ENCODE results near the gene IQSEC1. TPM values are rescaled to one million over a fixed set of nuclear protein-coding genes. Genes with fewer than 3 reads are reported as not detected.

The IQSEC1 gene
- total and polyA plus RNA-seq, 2 donors (not counting 1 experiment from before 2014, with no cell fraction given), result 96.7 to 222 TPM

GRCh38 chr3:12916159-12916558 is 157.1 kb downstream of the IQSEC1 start:
- intact Hi-C loops (cut with micrococcal nuclease), result no loop called here
- peaks cover 0 to 5% of the 10 kb centered on the region in 2 donors for H3K4me1 ChIP-seq (ENCODE audit: control insufficient read depth in 2 of 2, insufficient read depth in 2 of 2, low read length in 2 of 2)
- peak overlapping the region in 1 of 2 donors; percentile 11 for H3K27ac ChIP-seq (ENCODE audit: low read length in 2 of 2)

GRCh38 chr3:12914088-12914487 is 159.1 kb downstream of the IQSEC1 start:
- intact Hi-C loops (cut with micrococcal nuclease), result no loop called here
- Mint-ChIP-seq H3K9me3 (ENCODE audit: insufficient read depth) (no peaks in the 10 kb centered on the region), H3K27ac (no peak overlapping the region), H3K4me3 (no peak overlapping the region), H3K27me3 (no peaks in the 10 kb centered on the region), H3K4me1 (peaks cover 4% of the 10 kb centered on the region)
- POLR2A ChIA-PET, result no interaction called here
- Histone ChIP-seq H2AFZ (ENCODE audit: insufficient read depth, low read depth, low read length, poor library complexity, severe bottlenecking) (no peak overlapping the region), H3K36me3 (replicated peaks in 1 of 2; ENCODE audit: control extremely low read depth in 1 of 2, control insufficient read depth in 1 of 2, extremely low read depth in 1 of 2, insufficient read depth in 2 of 2, low read length in 1 of 2) (peaks cover 0 to 100% of the 10 kb centered on the region in 2 experiments), H3K9ac (ENCODE audit: low read length) (no peak overlapping the region), H3K4me3 (ENCODE audit: control extremely low read depth in 1 of 5, extremely low read depth in 1 of 5, insufficient read depth in 1 of 5, low read depth in 2 of 5, low read length in 4 of 5) (no peak overlapping the region), H3K79me2 (ENCODE audit: control insufficient read depth, insufficient read depth, low read length) (peaks cover 24% of the 10 kb centered on the region), H3K4me1 (ENCODE audit: control insufficient read depth in 2 of 2, insufficient read depth in 2 of 2, low read length in 2 of 2) (peaks cover 0 to 5% of the 10 kb centered on the region in 2 donors), H3K9me3 (ENCODE audit: control extremely low read depth in 1 of 3, control insufficient read depth in 2 of 3, insufficient read depth in 1 of 3, low read length in 2 of 3) (no peaks in the 10 kb centered on the region), H3K27me3 (replicated peaks in 1 of 4; ENCODE audit: control extremely low read depth in 1 of 4, control insufficient read depth in 3 of 4, insufficient read depth in 4 of 4, low read length in 3 of 4) (no peaks in the 10 kb centered on the region), H3K27ac (ENCODE audit: low read length in 2 of 2) (no peak overlapping the region), H3K4me2 (replicated peaks; ENCODE audit: low read depth, low read length, poor library complexity, severe bottlenecking) (no peak overlapping the region), H4K20me1 (ENCODE audit: control insufficient read depth, insufficient read depth, low read length, poor library complexity, severe bottlenecking) (peaks cover 96% of the 10 kb centered on the region)
- TF ChIP-seq CTCF (IDR thresholded peaks at IDR 0.05) (no peak), EZH2 (IDR thresholded peaks at IDR 0.05; ENCODE audit: borderline replicate concordance, insufficient read depth, low read depth, low read length, poor library complexity, severe bottlenecking) (no peak)
- ATAC-seq (ENCODE audit: low read depth), result no peak
- 95% methylated on average over 6 of the region's 7 CpGs for WGBS (ENCODE audit: insufficient coverage)
- DNase-seq, result no peak
- CTCF ChIA-PET, result no interaction called here

More at GRCh38 chr3:12916159-12916558, 157.1 kb downstream of the IQSEC1 start:
- no peak overlapping the region for H3K9ac ChIP-seq (ENCODE audit: low read length)
- ChIA-PET CTCF (no interaction called here), POLR2A (no interaction called here)
- ATAC-seq (ENCODE audit: low read depth), result no peak
- H3K79me2 ChIP-seq (ENCODE audit: control insufficient read depth, insufficient read depth, low read length), result peaks cover 26% of the 10 kb centered on the region
- no peak for DNase-seq
- no peak for TF ChIP-seq EZH2 (IDR thresholded peaks at IDR 0.05; ENCODE audit: borderline replicate concordance, insufficient read depth, low read depth, low read length, poor library complexity, severe bottlenecking)
- TF ChIP-seq CTCF (IDR thresholded peaks at IDR 0.05), result no peak
- no peak overlapping the region for H2AFZ ChIP-seq (ENCODE audit: insufficient read depth, low read depth, low read length, poor library complexity, severe bottlenecking)
- Mint-ChIP-seq H3K4me3 (no peak overlapping the region), H3K9me3 (ENCODE audit: insufficient read depth) (no peaks in the 10 kb centered on the region), H3K4me1 (peaks cover 4% of the 10 kb centered on the region), H3K27me3 (no peaks in the 10 kb centered on the region), H3K27ac (peak overlapping the region; percentile 50)
- H3K4me3 ChIP-seq (ENCODE audit: control extremely low read depth in 1 of 5, extremely low read depth in 1 of 5, insufficient read depth in 1 of 5, low read depth in 2 of 5, low read length in 4 of 5), result no peak overlapping the region
- no peaks in the 10 kb centered on the region for H3K27me3 ChIP-seq (replicated peaks in 1 of 4; ENCODE audit: control extremely low read depth in 1 of 4, control insufficient read depth in 3 of 4, insufficient read depth in 4 of 4, low read length in 3 of 4)
- WGBS (ENCODE audit: insufficient coverage), result 5% methylated on average over 8 of the region's 9 CpGs
- no peak overlapping the region for H3K4me2 ChIP-seq (replicated peaks; ENCODE audit: low read depth, low read length, poor library complexity, severe bottlenecking)
- H3K36me3 ChIP-seq (replicated peaks in 1 of 2; ENCODE audit: control extremely low read depth in 1 of 2, control insufficient read depth in 1 of 2, extremely low read depth in 1 of 2, insufficient read depth in 2 of 2, low read length in 1 of 2), result peaks cover 0 to 100% of the 10 kb centered on the region in 2 experiments
- H3K9me3 ChIP-seq (ENCODE audit: control extremely low read depth in 1 of 3, control insufficient read depth in 2 of 3, insufficient read depth in 1 of 3, low read length in 2 of 3), result no peaks in the 10 kb centered on the region
- H4K20me1 ChIP-seq (ENCODE audit: control insufficient read depth, insufficient read depth, low read length, poor library complexity, severe bottlenecking), result peaks cover 96% of the 10 kb centered on the region
